Heart right ventricle (tissue), 16 donors: ENCODE data around the gene BABAM2. TPM values are rescaled to one million over a fixed set of nuclear protein-coding genes. Genes with fewer than 3 reads are reported as not detected.

Experiments
- ATAC-seq, 8 donors: fragments of 200-7000 bp; cut with Tn5 transposase; one replicate each; pipeline ENCODE4 v1.9.1; 2020; ENCODE audit warnings: mild to moderate bottlenecking in 8 of 8, moderate library complexity in 8 of 8, moderate number of reproducible peaks in 1 of 8
- DNase-seq, 2 donors: peaks; one replicate each; pipeline ENCODE4 v3.0.0-alpha.2; 2020
- H3K27ac ChIP-seq, 10 donors: fragments of 200-600 bp; sonication (generic) in 2 of 10; one replicate each; pipeline versions ENCODE4 v1.5.0 to v1.8.0; 2020 to 2022; ENCODE audit warnings: mild to moderate bottlenecking in 3 of 10
- H3K27me3 ChIP-seq, 7 donors: fragments of 200-600 bp; one replicate each; pipeline ENCODE4 v1.8.0; 2021 to 2022; ENCODE audit warnings: mild to moderate bottlenecking in 2 of 7
- H3K36me3 ChIP-seq, 9 donors: fragments of 200-600 bp; sonication (generic) in 1 of 9; one replicate each; pipeline versions ENCODE4 v1.5.0 to v1.8.0; 2020 to 2022; ENCODE audit warnings: mild to moderate bottlenecking in 2 of 9
- H3K4me1 ChIP-seq, 9 donors: fragments of 200-600 bp; sonication (generic) in 1 of 9; one replicate each; pipeline versions ENCODE4 v1.5.0 to v1.8.0; 2020 to 2022; ENCODE audit warnings: mild to moderate bottlenecking in 4 of 9
- H3K4me3 ChIP-seq, 10 donors: fragments of 200-600 bp; sonication (generic) in 2 of 10; one replicate each; pipeline versions ENCODE4 v1.5.0 to v1.8.0; 2020 to 2022; ENCODE audit warnings: mild to moderate bottlenecking in 7 of 10, moderate library complexity in 2 of 10
- H3K9me3 ChIP-seq, 11 donors: fragments of 200-600 bp in 10 of 11; sonication (generic) in 2 of 11; one replicate each; pipeline versions ENCODE4 v1.5.0 to v1.8.0; 2013 to 2022; ENCODE audit warnings: mild to moderate bottlenecking in 2 of 11, control low read depth in 1 of 11, moderate library complexity in 1 of 11
- WGBS, 2 donors: extraction: QIAGEN DNeasy Blood & Tissue Kit; methylation state at CpG; one replicate each; pipeline ENCODE4 v1.1.7; 2013; ENCODE audit warnings: inconsistent platforms in 1 of 2; 5-methylcytosine and 5-hydroxymethylcytosine counted together
- intact Hi-C, 10 donors: fragments of 100-400 bp; cut with DNase I; formaldehyde crosslinking; loops; one replicate each; pipeline versions ENCODE4 v1.11.1 to v1.14.2; 2022
- polyA plus RNA-seq, 2 donors: library from polyadenylated mRNA; stranded (reverse); fragments of 200-250 nt; gene quantifications; one replicate each; pipeline ENCODE4 v1.2.3, GENCODE V29; 2013
- total RNA-seq, 10 donors: library from RNA; stranded (reverse); fragmentation: NEBNext Ultra II Directional in 3 of 10; extraction: Animal tissue kit (Norgen Biotek cat#: 25700) in 3 of 10; gene quantifications; one replicate each; pipeline versions ENCODE4 v1.2.1 to v1.2.4, GENCODE V29; 2021 to 2023
- TF ChIP-seq, protein P1 (sequence below), 9 donors: fragments of 200-600 bp; sonication (generic) in 2 of 9; IDR thresholded peaks; one replicate each; pipeline versions ENCODE4 v1.5.0 to v1.8.0; 2021 to 2022; ENCODE audit warnings: antibody characterized with exemption in 9 of 9, mild to moderate bottlenecking in 5 of 9, moderate library complexity in 1 of 9
- donor health status: Arrhythmogenic right ventricular cardiomyopathy.
- donor health status: ischemic (EF 13 %, LVEDD 7.1; RV severe dilation, severe dysfunction).
- donor health status: healthy with polysubstance abuse.
- donor health status: DM: no; HTN: yes; CAD: no.
- donor health status: DM: no; HTN: no; CAD: no.
- donor health status: ischemic (EF 25% LVEDD 6.9; RV normal size, moderate dysfunction).
- donor health status: ischemic (EF 25% LVEDD 5.7; RV mildly dilated, moderate dysfunction).
- donor health status: healthy.
- donor health status: DM: yes; HTN: yes; CAD: no.
- donor health status: Ischemic cardiomyopathy.
- donor health status: ischemic (EF 35%, LVEDD 5.7; RV mildly dilated, moderate dysfunction).
- donor health status: nonischemic (EF 11% LVEDD 7.7; RV severe dilation, severe dysfunction).
- donor health status: DM: yes; HTN: yes; CAD: no.
- donor health status: PGD.
- donor health status: ischemic (EF 29% LVEDD 5.4; RV normal size, mild dysfunction).
- donor health status: nonischemic (EF 23%, LVEDD 6.1; RV moderate dilation, normal function).

Gene BABAM2
- total and polyA plus RNA-seq, 12 donors: 13.3 to 83.4 (median 65.9) TPM

DNA sequence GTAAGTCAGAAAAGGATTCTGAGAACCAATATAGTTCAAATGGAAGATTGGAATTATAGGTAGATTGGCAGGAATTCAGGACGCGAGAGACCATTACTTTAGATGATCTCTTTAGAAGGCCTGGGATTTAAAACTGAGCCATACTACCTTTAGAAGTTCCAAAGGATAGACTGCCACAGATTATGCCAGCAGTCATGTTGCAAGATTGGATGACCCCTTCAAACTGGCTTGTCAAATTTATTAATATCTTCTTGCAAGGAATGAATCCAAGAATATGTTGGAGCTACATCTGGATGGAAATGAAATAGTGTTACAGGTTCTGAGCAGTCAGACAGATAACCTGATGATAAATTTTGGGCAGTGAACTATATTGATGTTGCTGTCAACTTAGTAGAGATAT, 22.0 kb downstream of the BABAM2 start:
- peaks cover 0 to 38% (median 30%) of the 10 kb centered on the region in 9 donors for H3K4me1 ChIP-seq
- no peaks in the 10 kb centered on the region for H3K9me3 ChIP-seq
- ATAC-seq: no peak
- intact Hi-C loops: no loop called here
- H3K36me3 ChIP-seq: no peaks in the 10 kb centered on the region
- no peak for DNase-seq
- TF ChIP-seq, protein P1, sequence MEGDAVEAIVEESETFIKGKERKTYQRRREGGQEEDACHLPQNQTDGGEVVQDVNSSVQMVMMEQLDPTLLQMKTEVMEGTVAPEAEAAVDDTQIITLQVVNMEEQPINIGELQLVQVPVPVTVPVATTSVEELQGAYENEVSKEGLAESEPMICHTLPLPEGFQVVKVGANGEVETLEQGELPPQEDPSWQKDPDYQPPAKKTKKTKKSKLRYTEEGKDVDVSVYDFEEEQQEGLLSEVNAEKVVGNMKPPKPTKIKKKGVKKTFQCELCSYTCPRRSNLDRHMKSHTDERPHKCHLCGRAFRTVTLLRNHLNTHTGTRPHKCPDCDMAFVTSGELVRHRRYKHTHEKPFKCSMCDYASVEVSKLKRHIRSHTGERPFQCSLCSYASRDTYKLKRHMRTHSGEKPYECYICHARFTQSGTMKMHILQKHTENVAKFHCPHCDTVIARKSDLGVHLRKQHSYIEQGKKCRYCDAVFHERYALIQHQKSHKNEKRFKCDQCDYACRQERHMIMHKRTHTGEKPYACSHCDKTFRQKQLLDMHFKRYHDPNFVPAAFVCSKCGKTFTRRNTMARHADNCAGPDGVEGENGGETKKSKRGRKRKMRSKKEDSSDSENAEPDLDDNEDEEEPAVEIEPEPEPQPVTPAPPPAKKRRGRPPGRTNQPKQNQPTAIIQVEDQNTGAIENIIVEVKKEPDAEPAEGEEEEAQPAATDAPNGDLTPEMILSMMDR (IDR thresholded peaks at IDR 0.05): no peak
- WGBS, 2 donors: 96 to 97% methylated on average over 2 of the region's 2 CpGs
- H3K27ac ChIP-seq: no peak overlapping the region
- H3K27me3 ChIP-seq: no peaks in the 10 kb centered on the region
- no peak overlapping the region for H3K4me3 ChIP-seq

DNA sequence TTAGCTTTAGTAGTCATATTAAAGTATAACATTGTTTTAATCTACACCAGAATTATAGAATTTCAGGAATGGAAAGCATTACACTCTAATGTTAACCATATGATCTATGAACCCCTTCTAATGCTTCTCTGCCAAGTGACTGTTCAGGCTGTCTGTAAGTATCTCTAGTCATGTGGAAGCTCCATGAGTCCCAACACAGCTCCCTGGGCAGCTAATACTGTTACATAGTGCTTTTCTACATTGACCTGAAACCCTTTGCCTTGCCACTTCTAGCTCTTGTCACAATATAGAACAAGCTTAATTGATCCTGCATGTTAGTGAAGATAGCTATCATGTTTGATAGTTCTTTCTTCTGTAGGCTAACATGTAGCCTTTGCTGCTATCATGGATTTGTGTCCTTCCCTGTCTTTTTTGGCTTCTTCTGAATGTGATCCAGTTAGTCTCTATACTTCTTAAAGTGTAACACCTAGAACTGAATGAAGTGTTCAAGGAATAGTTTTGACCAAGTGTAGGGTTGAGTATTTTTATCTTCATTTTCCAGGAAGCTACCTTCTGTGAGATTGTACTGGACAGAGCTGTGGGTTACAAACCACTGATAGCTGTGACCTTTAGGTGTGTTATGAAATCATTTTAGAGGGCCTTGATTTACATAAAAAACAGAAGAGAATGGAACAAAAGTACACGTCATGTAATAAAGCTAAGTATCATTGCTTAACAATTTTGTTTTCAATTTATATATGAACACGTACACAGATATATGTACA, 23.7 kb downstream of the BABAM2 start:
- intact Hi-C loops: no loop called here
- peak overlapping the region in 5 of 10 donors; percentile 10 to 61 (median 56) for H3K27ac ChIP-seq
- TF ChIP-seq, protein P1 (IDR thresholded peaks at IDR 0.05): no peak

DNA sequence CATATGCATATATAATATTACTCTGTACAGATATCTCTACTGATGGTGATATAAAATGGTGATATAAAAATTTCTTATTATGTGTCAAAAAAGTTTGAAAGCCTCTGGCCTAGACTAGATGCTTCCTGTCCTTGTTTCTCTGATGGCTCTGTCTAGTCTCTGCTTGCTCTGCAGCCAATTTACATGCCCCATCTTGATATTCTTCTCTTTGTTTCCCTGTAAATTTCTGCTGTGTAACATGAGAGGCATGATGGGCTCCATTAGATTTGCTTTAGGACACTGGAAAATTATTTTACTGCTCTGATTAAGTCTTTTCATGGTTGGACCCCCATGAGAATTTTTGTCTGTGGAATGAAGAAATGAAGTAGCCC, 24.3 kb downstream of the BABAM2 start:
- Histone ChIP-seq H3K27me3 (no peaks in the 10 kb centered on the region), H3K9me3 (no peaks in the 10 kb centered on the region), H3K27ac (peak overlapping the region in 5 of 10 donors; percentile 14 to 61 (median 49)), H3K4me3 (no peak overlapping the region), H3K36me3 (no peaks in the 10 kb centered on the region), H3K4me1 (peaks cover 0 to 42% (median 31%) of the 10 kb centered on the region in 9 donors)
- intact Hi-C loops: no loop called here
- ATAC-seq (peak in 3 of 8 donors; percentile 17 to 34 (median 23)), DNase-seq (no peak)
- TF ChIP-seq, protein P1 (IDR thresholded peaks at IDR 0.05): no peak

More for the DNA sequence above, 23.7 kb downstream of the BABAM2 start:
- H3K36me3 ChIP-seq: no peaks in the 10 kb centered on the region
- peaks cover 0 to 36% (median 29%) of the 10 kb centered on the region in 9 donors for H3K4me1 ChIP-seq
- H3K9me3 ChIP-seq: no peaks in the 10 kb centered on the region
- DNase-seq (no peak), ATAC-seq (peak in 6 of 8 donors; percentile 40 to 84 (median 63))
- WGBS, 2 donors: 81 to 83% methylated on average over 2 of the region's 2 CpGs
- no peak overlapping the region for H3K4me3 ChIP-seq
- no peaks in the 10 kb centered on the region for H3K27me3 ChIP-seq

DNA sequence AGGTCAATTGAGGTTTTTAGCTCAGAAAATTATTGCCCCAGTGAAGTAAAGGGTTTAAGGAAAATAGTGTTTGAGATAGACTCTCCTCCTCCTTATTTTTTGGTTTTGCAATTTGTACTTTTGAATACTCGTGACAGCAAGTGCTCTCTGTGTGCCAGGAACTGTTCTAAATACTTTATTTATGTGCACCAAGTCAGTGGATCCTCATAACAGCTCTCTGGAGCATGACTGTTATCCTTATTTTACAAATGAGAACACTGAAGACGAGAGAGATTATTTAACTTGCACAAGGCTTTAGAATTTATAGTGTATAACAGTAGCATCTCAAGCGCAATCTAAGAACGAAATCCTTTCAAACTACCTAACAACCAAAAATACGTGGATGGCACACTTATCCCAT, 24.7 kb downstream of the BABAM2 start:
- no peaks in the 10 kb centered on the region for H3K36me3 ChIP-seq
- H3K27me3 ChIP-seq: no peaks in the 10 kb centered on the region
- peak overlapping the region in 6 of 10 donors; percentile 30 to 61 (median 45) for H3K27ac ChIP-seq
- 41 to 49% methylated on average over 5 of the region's 5 CpGs for WGBS, 2 donors
- intact Hi-C loops: no loop called here
- no peak overlapping the region for H3K4me3 ChIP-seq
- H3K4me1 ChIP-seq: peaks cover 0 to 46% (median 35%) of the 10 kb centered on the region in 9 donors
- peak in 5 of 8 donors; percentile 26 to 83 (median 50) for ATAC-seq
- no peak for DNase-seq
- TF ChIP-seq, protein P1 (IDR thresholded peaks at IDR 0.05): no peak
- no peaks in the 10 kb centered on the region for H3K9me3 ChIP-seq
